ENCODE data around the gene PARN.

The PARN gene

GRCh38 chr16:14509055-14509454 lies 121.0 kb downstream of the PARN start:
- TF ChIP-seq CTCF (IDR thresholded peaks at IDR 0.05; ENCODE audit: low read depth, low read length), result no peak
- TF ChIP-seq MYC (IDR thresholded peaks at IDR 0.05; ENCODE audit: low read depth, low read length), result no peak
- no peak for TF ChIP-seq MAX (IDR thresholded peaks at IDR 0.05; ENCODE audit: low read depth, low read length)
- TF ChIP-seq POLR2A (IDR thresholded peaks at IDR 0.05; ENCODE audit: extremely low read depth, insufficient read length), result no peak
- DNase-seq (ENCODE audit: low read depth), result no peak

GRCh38 chr16:14505846-14506245 lies 124.2 kb downstream of the PARN start:
- no peak for TF ChIP-seq MYC (IDR thresholded peaks at IDR 0.05; ENCODE audit: low read depth, low read length)
- TF ChIP-seq POLR2A (IDR thresholded peaks at IDR 0.05; ENCODE audit: extremely low read depth, insufficient read length), result no peak
- TF ChIP-seq MAX (IDR thresholded peaks at IDR 0.05; ENCODE audit: low read depth, low read length), result no peak
- TF ChIP-seq CTCF (IDR thresholded peaks at IDR 0.05; ENCODE audit: low read depth, low read length), result no peak
- H3K4me3 ChIP-seq (ENCODE audit: low read depth, low read length), result no peak overlapping the region
- DNase-seq (ENCODE audit: low read depth), result no peak

More at GRCh38 chr16:14509055-14509454, 121.0 kb downstream of the PARN start:
- no peak overlapping the region for H3K4me3 ChIP-seq (ENCODE audit: low read depth, low read length)

GRCh38 chr16:14502932-14503741 lies 126.9 kb downstream of the PARN start:
- TF ChIP-seq MYC (IDR thresholded peaks at IDR 0.05; ENCODE audit: low read depth, low read length) (no peak), POLR2A (IDR thresholded peaks at IDR 0.05; ENCODE audit: extremely low read depth, insufficient read length) (no peak), MAX (IDR thresholded peaks at IDR 0.05; ENCODE audit: low read depth, low read length) (no peak), CTCF (IDR thresholded peaks at IDR 0.05; ENCODE audit: low read depth, low read length) (no peak)
- no peak for DNase-seq (ENCODE audit: low read depth)
- no peak overlapping the region for H3K4me3 ChIP-seq (ENCODE audit: low read depth, low read length)

- no peak for DNase-seq (ENCODE audit: low read depth)
- TF ChIP-seq MYC (IDR thresholded peaks at IDR 0.05; ENCODE audit: low read depth, low read length), result no peak
- no peak overlapping the region for H3K4me3 ChIP-seq (ENCODE audit: low read depth, low read length)
Measured at GRCh38 chr16:14502256-14502875, 127.7 kb downstream of the PARN start.

GRCh38 chr16:14501331-14502255 lies 128.5 kb downstream of the PARN start:
- H3K4me3 ChIP-seq (ENCODE audit: low read depth, low read length), result no peak overlapping the region
- peak; percentile 53 for DNase-seq (ENCODE audit: low read depth)

More at GRCh38 chr16:14501331-14502255, 128.5 kb downstream of the PARN start:
- TF ChIP-seq MAX (IDR thresholded peaks at IDR 0.05; ENCODE audit: low read depth, low read length) (no peak), MYC (IDR thresholded peaks at IDR 0.05; ENCODE audit: low read depth, low read length) (no peak), CTCF (IDR thresholded peaks at IDR 0.05; ENCODE audit: low read depth, low read length) (no peak), POLR2A (IDR thresholded peaks at IDR 0.05; ENCODE audit: extremely low read depth, insufficient read length) (no peak)
